Thymus (tissue), 11 donors: ENCODE data around the gene CCDC117. TPM values are rescaled to one million over a fixed set of nuclear protein-coding genes. Genes with fewer than 3 reads are reported as not detected.
A peak's percentile ranks its signal among the peaks of the same experiment; 100 is the strongest.

Source experiments
- DNase-seq, 9 donors: peaks; one replicate each; pipeline ENCODE4 v3.0.0-alpha.2; 2013; ENCODE audit warnings: low spot score in 9 of 9, low read depth in 6 of 9, missing footprints in 1 of 9
- H3K27ac ChIP-seq, 2 donors: one replicate each; pipeline ENCODE4 v1.5.1; 2013; ENCODE audit warnings: control low read depth in 1 of 2, low read depth in 1 of 2, low read length in 1 of 2, mild to moderate bottlenecking in 1 of 2, moderate library complexity in 1 of 2
- H3K27me3 ChIP-seq, 2 donors: one replicate each; pipeline ENCODE4 v1.5.1; 2013; ENCODE audit warnings: low read length in 1 of 2; ENCODE audit not compliant: control insufficient read depth in 2 of 2, insufficient read depth in 1 of 2
- H3K36me3 ChIP-seq, 2 donors: one replicate each; pipeline ENCODE4 v1.5.1; 2013; ENCODE audit warnings: low read length in 1 of 2, mild to moderate bottlenecking in 1 of 2, moderate library complexity in 1 of 2; ENCODE audit not compliant: control insufficient read depth in 2 of 2, insufficient read depth in 2 of 2
- H3K4me1 ChIP-seq, 2 donors: one replicate each; pipeline ENCODE4 v1.5.1; 2013; ENCODE audit warnings: low read length in 2 of 2; ENCODE audit not compliant: control insufficient read depth in 2 of 2, insufficient read depth in 2 of 2
- H3K4me3 ChIP-seq, 2 donors: one replicate each; pipeline ENCODE4 v1.5.1; 2013; ENCODE audit warnings: low read length in 2 of 2, control low read depth in 1 of 2, mild to moderate bottlenecking in 1 of 2
- H3K9me3 ChIP-seq, 2 donors: one replicate each; pipeline ENCODE4 v1.5.1; 2013; ENCODE audit warnings: low read length in 1 of 2, mild to moderate bottlenecking in 1 of 2; ENCODE audit not compliant: control insufficient read depth in 2 of 2, insufficient read depth in 1 of 2
- WGBS: extraction: QIAGEN DNeasy Blood & Tissue Kit; methylation state at CpG from one replicate; pipeline ENCODE4 v1.1.7; 2013; 5-methylcytosine and 5-hydroxymethylcytosine counted together
- polyA plus RNA-seq: library from polyadenylated mRNA; stranded (reverse); fragments of 200-250 nt; gene quantifications from one replicate; pipeline ENCODE4 v1.2.3, GENCODE V29; 2013
- total RNA-seq: library from RNA; stranded (reverse); fragments of 120-200 nt; gene quantifications from one replicate; pipeline ENCODE4 v1.2.4, GENCODE V29; 2013
- donor health status: healthy.

The CCDC117 gene
- total and polyA plus RNA-seq, 2 donors, result 18.8 to 24.4 TPM

- Histone ChIP-seq H3K27ac (no peak overlapping the region), H3K4me3 (no peak overlapping the region), H3K9me3 (no peaks in the 10 kb centered on the region), H3K4me1 (peaks cover 24 to 55% of the 10 kb centered on the region in 2 donors), H3K36me3 (no peaks in the 10 kb centered on the region), H3K27me3 (no peaks in the 10 kb centered on the region)
- DNase-seq, result no peak
Measured at GRCh38 chr22:28808716-28809355, 36.3 kb downstream of the CCDC117 start.

DNA sequence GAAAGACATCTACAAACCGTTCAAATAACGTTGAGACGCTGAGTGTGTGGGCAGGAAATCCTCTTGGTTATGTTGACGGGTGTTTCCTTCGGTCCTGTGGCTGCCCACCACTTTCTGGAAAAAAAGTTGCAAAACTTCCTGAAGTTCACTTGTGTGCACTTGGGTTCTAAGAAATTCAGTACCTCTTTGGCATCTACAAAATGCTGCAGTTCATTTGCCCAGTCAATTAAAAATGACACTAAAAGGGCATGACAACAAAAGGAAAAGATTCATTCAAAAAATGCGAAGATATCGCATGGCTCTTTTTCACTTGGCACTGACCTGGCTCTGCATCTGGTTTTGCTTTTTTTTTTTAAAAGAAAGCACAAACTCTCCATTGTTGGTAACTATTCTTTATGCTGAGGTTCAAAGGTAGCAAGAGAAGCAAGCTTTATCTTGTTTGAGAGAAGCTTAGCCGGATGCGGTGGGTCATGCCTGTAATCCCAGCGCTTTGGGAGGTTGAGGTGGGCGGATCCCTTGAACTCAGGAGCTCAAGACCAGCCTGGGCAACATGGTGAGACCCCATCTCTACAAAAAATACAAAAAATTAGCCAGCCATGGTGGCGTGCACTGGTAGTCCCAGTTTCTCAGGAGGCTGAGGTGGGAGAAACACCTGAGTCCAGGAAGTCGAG lies 38.5 kb downstream of the CCDC117 start:
- 5% methylated on average over 13 of the region's 13 CpGs for WGBS
- Histone ChIP-seq H3K9me3 (no peaks in the 10 kb centered on the region), H3K4me3 (peak overlapping the region; percentile 26 to 40), H3K36me3 (no peaks in the 10 kb centered on the region), H3K4me1 (peaks cover 38 to 73% of the 10 kb centered on the region in 2 donors), H3K27ac (peak overlapping the region; percentile 89 to 97), H3K27me3 (no peaks in the 10 kb centered on the region)
- peak in 2 of 9 donors; percentile 69 to 86 for DNase-seq

DNA sequence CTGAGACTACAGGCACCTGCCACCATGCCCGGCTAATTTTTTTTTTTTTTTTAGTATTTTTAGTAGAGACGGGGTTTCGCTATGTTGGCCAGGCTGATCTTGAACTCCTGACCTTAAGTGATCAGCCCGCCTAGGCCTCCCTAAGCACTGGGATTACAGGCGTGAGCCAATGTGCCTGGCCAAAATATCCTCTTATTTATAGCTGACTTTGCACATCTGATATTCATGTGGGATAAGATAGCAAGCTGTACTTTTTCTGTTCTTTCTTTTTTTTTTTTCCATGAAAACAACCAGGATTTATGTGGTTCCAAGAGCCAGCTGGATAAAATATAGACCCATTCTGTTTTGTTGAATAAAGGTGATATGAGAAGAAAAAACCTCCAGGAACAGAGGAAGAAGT lies 40.0 kb downstream of the CCDC117 start:
- Histone ChIP-seq H3K4me1 (peaks cover 42 to 89% of the 10 kb centered on the region in 2 donors), H3K4me3 (no peak overlapping the region), H3K36me3 (no peaks in the 10 kb centered on the region), H3K9me3 (peaks cover 0 to 2% of the 10 kb centered on the region in 2 donors), H3K27me3 (no peaks in the 10 kb centered on the region), H3K27ac (peak overlapping the region; percentile 89 to 97)
- no peak for DNase-seq
- WGBS, result 72% methylated on average over 5 of the region's 5 CpGs

DNA sequence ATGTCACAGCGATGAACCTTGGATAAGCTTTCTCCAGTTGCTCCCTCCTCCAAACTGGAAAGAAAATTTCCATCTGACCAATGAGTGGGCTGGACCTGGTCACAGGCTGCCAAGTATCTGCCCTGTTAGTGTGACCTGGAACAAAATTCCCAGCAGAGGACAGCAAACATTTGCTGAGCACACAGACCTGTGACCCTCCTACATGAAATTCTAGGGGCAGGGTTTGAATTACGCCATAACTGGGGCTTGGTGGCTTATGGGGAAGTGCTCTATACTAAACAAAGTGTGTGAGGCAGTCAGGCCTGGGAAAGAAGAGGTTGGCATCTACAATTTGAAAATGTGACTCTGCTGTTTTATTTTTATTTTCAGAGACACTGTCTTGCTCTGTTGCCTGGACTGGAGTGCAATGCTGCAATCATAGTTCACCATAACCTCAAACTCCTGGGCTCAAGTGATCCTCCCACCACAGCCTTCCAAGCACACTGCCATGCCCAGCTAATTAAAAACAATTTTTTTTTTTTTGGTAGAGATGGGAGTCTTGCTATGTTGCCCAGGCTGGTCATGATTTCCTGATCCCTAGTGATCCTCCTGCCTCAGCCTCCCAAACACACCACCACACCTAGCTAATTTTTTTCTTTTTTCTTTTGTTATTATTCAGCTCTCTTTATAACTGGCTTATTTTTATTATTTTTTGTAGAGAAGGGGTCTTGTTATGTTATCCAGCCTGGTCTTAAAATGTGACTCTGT lies 41.5 kb downstream of the CCDC117 start:
- no peak for DNase-seq
- H3K4me1 ChIP-seq, result peaks cover 52 to 99% of the 10 kb centered on the region in 2 donors
- H3K4me3 ChIP-seq, result no peak overlapping the region
- 94% methylated on average over 2 of the region's 2 CpGs for WGBS
- peaks cover 0 to 2% of the 10 kb centered on the region in 2 donors for H3K9me3 ChIP-seq
- H3K36me3 ChIP-seq, result no peaks in the 10 kb centered on the region
- H3K27ac ChIP-seq, result peak overlapping the region in 1 of 2 donors; percentile 91
- H3K27me3 ChIP-seq, result no peaks in the 10 kb centered on the region

- WGBS, result 25% methylated on average over 6 of the region's 6 CpGs
- Histone ChIP-seq H3K4me1 (peaks cover 53 to 99% of the 10 kb centered on the region in 2 donors), H3K9me3 (peaks cover 0 to 2% of the 10 kb centered on the region in 2 donors), H3K4me3 (peak overlapping the region in 1 of 2 donors; percentile 20), H3K27me3 (no peaks in the 10 kb centered on the region), H3K36me3 (no peaks in the 10 kb centered on the region), H3K27ac (peak overlapping the region; percentile 19 to 91)
- peak in 2 of 9 donors; percentile 43 to 69 for DNase-seq
Measured at GRCh38 chr22:28815111-28815510, 42.6 kb downstream of the CCDC117 start.

GRCh38 chr22:28815729-28816128 lies 43.2 kb downstream of the CCDC117 start:
- Histone ChIP-seq H3K36me3 (no peaks in the 10 kb centered on the region), H3K4me3 (peak overlapping the region in 1 of 2 donors; percentile 20), H3K27ac (peak overlapping the region in 1 of 2 donors; percentile 91), H3K27me3 (no peaks in the 10 kb centered on the region), H3K4me1 (peaks cover 55 to 97% of the 10 kb centered on the region in 2 donors), H3K9me3 (peaks cover 0 to 2% of the 10 kb centered on the region in 2 donors)
- WGBS, result 92% methylated on average over 6 of the region's 6 CpGs
- DNase-seq, result no peak

- Histone ChIP-seq H3K27me3 (no peaks in the 10 kb centered on the region), H3K4me1 (peaks cover 61 to 97% of the 10 kb centered on the region in 2 donors), H3K9me3 (peaks cover 0 to 2% of the 10 kb centered on the region in 2 donors), H3K4me3 (no peak overlapping the region), H3K27ac (peak overlapping the region; percentile 1 to 90), H3K36me3 (no peaks in the 10 kb centered on the region)
- WGBS, result 14% methylated on average over 2 of the region's 2 CpGs
- DNase-seq, result peak in 4 of 9 donors; percentile 47 to 80 (median 58)
Measured at GRCh38 chr22:28817064-28817463, 44.6 kb downstream of the CCDC117 start.

DNA sequence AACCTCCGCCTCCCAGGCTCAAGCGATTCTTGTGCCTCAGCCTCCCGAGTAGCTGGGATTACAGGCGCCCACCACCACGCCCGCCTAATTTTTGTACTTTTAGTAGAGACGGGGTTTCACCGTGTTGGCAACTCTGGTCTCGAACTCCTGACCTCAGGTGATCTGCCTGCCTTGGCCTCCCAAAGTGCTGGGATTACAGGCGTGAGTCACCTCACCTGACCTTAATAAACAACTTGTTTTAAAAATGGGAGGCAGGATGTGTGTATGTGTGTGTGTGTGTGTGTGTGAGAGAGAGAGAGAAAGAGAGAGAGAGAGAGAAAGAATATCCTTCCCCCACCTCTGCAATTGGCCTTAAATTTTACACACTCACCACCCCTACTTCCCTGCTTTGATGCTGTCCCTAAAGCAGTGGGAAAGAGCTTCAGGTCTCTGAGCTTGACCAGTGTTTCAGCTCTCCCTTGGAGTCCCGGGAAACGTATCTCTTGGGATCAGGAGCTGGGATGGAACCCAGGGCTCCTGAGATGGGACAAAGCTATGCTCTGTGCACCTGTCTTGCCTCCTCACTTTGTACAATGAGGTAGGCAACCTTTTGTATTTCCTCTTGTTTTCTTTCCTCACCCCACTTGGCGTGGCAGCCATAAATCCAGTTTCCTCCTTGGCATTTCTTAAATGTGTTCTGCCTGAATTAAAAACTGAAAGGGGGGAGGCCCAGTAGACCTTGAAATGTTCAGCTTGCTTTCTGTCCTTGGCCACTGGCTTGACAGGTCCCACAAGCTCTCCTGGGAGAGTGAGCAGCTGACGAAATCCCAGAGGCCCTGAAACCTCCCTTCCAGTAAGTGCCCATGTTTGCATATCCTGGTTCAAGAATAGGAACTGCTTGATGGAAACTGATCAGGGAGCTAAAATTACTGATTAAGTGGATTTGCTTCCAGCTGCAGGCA lies 45.7 kb downstream of the CCDC117 start:
- WGBS, result 91% methylated on average over 14 of the region's 14 CpGs
- H3K27me3 ChIP-seq, result no peaks in the 10 kb centered on the region
- no peak overlapping the region for H3K4me3 ChIP-seq
- no peaks in the 10 kb centered on the region for H3K36me3 ChIP-seq
- peaks cover 70 to 97% of the 10 kb centered on the region in 2 donors for H3K4me1 ChIP-seq
- peaks cover 0 to 2% of the 10 kb centered on the region in 2 donors for H3K9me3 ChIP-seq
- peak overlapping the region; percentile 74 to 90 for H3K27ac ChIP-seq
- peak in 1 of 9 donors; percentile 57 for DNase-seq
